ENCODE data around the gene CALCOCO1. TPM values are rescaled to one million over a fixed set of nuclear protein-coding genes. Genes with fewer than 3 reads are reported as not detected.

Gene CALCOCO1
- total and polyA plus RNA-seq, 10 of the 15 experiments (the other 5 are each of a cell fraction or from before 2014, with no cell fraction given) = 2.8 to 55.9 (median 13.7) TPM

- peaks cover 0 to 4% of the 10 kb centered on the region in 2 experiments; a peak in 1 of 4 replicates for H3K27me3 ChIP-seq (replicated peaks in 1 of 2; ENCODE audit: control insufficient read depth in 2 of 2, insufficient read depth in 2 of 2, low read length in 1 of 2)
These were observed 21.0 kb upstream of the CALCOCO1 start for GRCh38 chr12:53748072-53748840.

More at GRCh38 chr12:53748072-53748840, 21.0 kb upstream of the CALCOCO1 start:
- ChIA-PET RAD21 (ENCODE audit: unreplicated experiment) (interaction anchor here (2.7 to 6.1 kb wide), 4 partner anchors 9 to 48 kb away, joined by 19 to 129 read pairs (median 51); no protein-coding TSS in a partner anchor), POLR2A (interaction anchor here (0.5 to 3.2 kb wide), 2 partner anchors 8 to 129 kb away, joined by 4 to 23 read pairs; no protein-coding TSS in a partner anchor), CTCF (interaction anchor here (1.3 to 10.2 kb wide), 7 partner anchors 9 to 205 kb away, joined by 3 to 459 read pairs (median 101); partner anchors contain the start of genes CALCOCO1 and CISTR), SMC1A (ENCODE audit: uncharacterized antibody, unreplicated experiment) (interaction anchor here (0.9 to 8.2 kb wide), 6 partner anchors 9 to 205 kb away, joined by 3 to 156 read pairs (median 71); partner anchors contain the start of gene ATF7)
- DNase-seq (ENCODE audit: low read depth, low spot score) (no peak), ATAC-seq (no peak), FAIRE-seq (no peak)
- TF ChIP-seq TCF3 (IDR thresholded peaks at IDR 0.05; ENCODE audit: borderline replicate concordance, insufficient read depth, low read depth, low read length) (no peak), RELB (IDR thresholded peaks at IDR 0.05; ENCODE audit: low read depth) (no peak), REST (IDR thresholded peaks at IDR 0.05; ENCODE audit: low read depth, low read length) (no peak), JUND (IDR thresholded peaks at IDR 0.05; ENCODE audit: low read depth, low read length) (no peak), WRNIP1 (IDR thresholded peaks at IDR 0.05; ENCODE audit: borderline replicate concordance, low read depth, low read length) (no peak), E2F8 (IDR thresholded peaks at IDR 0.05; ENCODE audit: low read depth, partially characterized antibody) (no peak), SMAD5 (IDR thresholded peaks at IDR 0.05; ENCODE audit: low read depth) (no peak), IKZF1 (conservative IDR thresholded peaks at IDR 0.05) (no peak), EGR1 (IDR thresholded peaks at IDR 0.05; ENCODE audit: borderline replicate concordance in 1 of 2, low read depth in 2 of 2, low read length in 2 of 2) (no peak), ELK1 (IDR thresholded peaks at IDR 0.05; ENCODE audit: low read depth, low read length) (no peak)
- Histone ChIP-seq H3K4me1 (ENCODE audit: control insufficient read depth, insufficient read depth, low read length) (peaks cover 24% of the 10 kb centered on the region), H4K20me1 (ENCODE audit: control insufficient read depth, insufficient read depth) (no peaks in the 10 kb centered on the region), H3K9ac (ENCODE audit: control insufficient read depth, insufficient read depth, low read length) (no peak overlapping the region), H2AFZ (ENCODE audit: control insufficient read depth, low read depth, low read length) (no peak overlapping the region), H3K4me2 (ENCODE audit: control insufficient read depth, insufficient read depth) (no peak overlapping the region), H3K79me2 (ENCODE audit: control insufficient read depth, insufficient read depth, low read length) (no peaks in the 10 kb centered on the region), H3K9me3 (replicated peaks; ENCODE audit: control insufficient read depth, insufficient read depth, low read length) (no peaks in the 10 kb centered on the region), H3K27ac (ENCODE audit: control insufficient read depth, insufficient read depth) (no peak overlapping the region), H3K36me3 (ENCODE audit: control insufficient read depth in 2 of 2, insufficient read depth in 2 of 2, low read length in 1 of 2) (no peaks in the 10 kb centered on the region), H3K4me3 (no peak overlapping the region)
- intact Hi-C loops (cut with micrococcal nuclease; ENCODE audit: unreplicated experiment) (no loop called here), in situ Hi-C loops (cut with MboI) (no loop called here)
- BruUV-seq (replicated peaks) = no TSS peak
- WGBS (ENCODE audit: insufficient coverage, insufficient replicate concordance, low lambda C conversion rate, missing lambda C conversion rate) = 44% methylated on average over 21 of the region's 22 CpGs

All from GM12878 (cell line).